HG02970 (cell line): ENCODE results near the gene CD52.
"Not testable (repeated sequence)": the region's sequence is repeated elsewhere in the genome, so short reads cannot be mapped to it uniquely, and the experiment has no call there.

ENCODE experiments used
- ATAC-seq: cut with Tn5 transposase; IDR thresholded peaks from one replicate; pipeline ENCODE4 v1.9.1; 2021; ENCODE audit warnings: mild to moderate bottlenecking, moderate library complexity, moderate number of reproducible peaks; ENCODE audit not compliant: unreplicated experiment, low FRiP score

The CD52 gene

GRCh38 chr1:26297057-26297790 is 20.5 kb upstream of the CD52 start:
- ATAC-seq, result no peak

DNA sequence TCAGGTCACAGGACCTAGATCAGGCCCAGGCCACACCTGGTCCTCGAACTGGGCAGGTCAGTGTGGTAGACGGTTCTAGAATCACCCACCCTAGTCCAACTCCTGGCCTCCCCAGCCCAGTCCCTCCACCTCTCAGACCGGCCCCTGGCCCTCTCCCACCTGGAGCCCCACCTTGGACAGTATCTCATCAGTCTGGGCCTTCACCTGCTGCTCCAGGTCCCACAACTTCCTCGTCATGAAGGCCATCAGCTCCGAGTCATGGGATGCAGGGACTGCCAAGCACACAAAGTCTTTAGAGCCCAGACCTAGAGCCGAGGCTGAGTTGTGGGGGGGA is 20.0 kb upstream of the CD52 start:
- no peak for ATAC-seq

DNA sequence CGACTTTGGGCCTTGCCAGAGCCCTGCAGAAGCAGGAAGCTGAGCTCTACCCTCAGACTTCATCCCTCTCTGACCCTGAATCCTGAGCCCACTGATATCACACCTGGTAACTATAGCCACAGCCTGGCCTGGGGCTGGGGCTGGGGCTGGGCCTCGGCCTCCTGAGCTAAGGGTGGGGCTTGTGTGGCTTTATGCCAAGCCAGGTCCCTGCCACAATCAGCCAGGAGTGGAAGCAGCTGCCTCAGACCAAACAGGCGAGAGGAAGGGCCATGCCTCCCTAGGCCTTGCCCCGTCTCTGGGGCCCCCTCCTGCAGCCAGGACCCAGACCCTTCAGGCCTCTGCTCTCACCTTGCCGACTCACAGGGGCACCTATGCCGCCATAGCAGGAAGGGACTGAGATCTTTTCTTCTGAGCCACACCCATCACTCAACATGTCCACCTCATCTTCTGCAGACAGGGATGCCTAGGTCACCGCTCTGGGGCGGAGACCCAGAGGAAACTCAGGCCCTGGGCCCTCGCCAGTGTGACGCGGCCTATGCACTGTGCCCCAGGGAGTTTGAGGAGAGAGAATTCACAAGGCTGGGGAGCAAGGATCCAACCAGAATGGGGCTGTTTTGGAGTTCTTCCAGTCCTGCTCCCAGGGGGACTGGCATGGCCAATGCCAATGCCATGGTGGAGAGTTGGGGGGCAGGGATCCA is 17.0 kb upstream of the CD52 start:
- ATAC-seq, result no peak

DNA sequence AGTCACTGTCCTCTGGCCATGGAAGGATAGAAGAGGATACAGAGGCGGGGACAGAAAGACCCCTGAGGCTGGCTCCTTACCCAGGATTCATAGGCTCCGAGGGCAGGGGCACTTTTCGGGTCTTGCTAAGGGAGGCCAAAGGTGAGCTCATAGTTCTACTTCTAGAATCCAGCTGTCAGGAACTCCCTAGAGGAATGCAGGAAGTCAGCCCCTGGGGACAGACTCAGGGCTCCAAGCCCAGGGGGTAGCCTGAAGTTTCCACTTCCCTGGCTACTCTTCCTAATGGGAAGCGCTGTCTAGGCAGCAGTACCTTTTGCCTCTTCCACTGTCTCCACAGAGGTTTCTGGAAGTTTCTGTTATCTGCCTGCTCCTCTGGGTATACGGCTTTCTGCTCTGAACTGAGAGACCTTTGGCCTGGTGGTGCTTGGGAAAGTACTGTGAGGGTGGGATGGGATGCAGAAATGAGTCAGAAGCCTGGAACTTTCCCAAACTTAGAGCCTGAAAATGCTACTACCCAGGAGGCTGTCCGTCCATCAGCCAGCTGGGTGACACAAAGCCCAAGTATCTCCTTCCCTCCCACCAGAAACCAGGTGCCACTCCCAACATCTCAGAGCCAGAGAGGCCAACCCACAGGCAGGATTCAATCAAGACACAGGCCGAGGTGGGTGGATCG is 14.9 kb upstream of the CD52 start:
- no peak for ATAC-seq

GRCh38 chr1:26305667-26306289 is 12.0 kb upstream of the CD52 start:
- ATAC-seq, result no peak

GRCh38 chr1:26306290-26307229 is 11.2 kb upstream of the CD52 start, which contains the start of gene UBXN11:
UBXN11 (minus strand) TSS chr1:26306636; CDS start chr1:26302883, 3,753 bp downstream.
- peak; percentile 96 for ATAC-seq

GRCh38 chr1:26307363-26307781 is 10.4 kb upstream of the CD52 start:
- no peak for ATAC-seq

DNA sequence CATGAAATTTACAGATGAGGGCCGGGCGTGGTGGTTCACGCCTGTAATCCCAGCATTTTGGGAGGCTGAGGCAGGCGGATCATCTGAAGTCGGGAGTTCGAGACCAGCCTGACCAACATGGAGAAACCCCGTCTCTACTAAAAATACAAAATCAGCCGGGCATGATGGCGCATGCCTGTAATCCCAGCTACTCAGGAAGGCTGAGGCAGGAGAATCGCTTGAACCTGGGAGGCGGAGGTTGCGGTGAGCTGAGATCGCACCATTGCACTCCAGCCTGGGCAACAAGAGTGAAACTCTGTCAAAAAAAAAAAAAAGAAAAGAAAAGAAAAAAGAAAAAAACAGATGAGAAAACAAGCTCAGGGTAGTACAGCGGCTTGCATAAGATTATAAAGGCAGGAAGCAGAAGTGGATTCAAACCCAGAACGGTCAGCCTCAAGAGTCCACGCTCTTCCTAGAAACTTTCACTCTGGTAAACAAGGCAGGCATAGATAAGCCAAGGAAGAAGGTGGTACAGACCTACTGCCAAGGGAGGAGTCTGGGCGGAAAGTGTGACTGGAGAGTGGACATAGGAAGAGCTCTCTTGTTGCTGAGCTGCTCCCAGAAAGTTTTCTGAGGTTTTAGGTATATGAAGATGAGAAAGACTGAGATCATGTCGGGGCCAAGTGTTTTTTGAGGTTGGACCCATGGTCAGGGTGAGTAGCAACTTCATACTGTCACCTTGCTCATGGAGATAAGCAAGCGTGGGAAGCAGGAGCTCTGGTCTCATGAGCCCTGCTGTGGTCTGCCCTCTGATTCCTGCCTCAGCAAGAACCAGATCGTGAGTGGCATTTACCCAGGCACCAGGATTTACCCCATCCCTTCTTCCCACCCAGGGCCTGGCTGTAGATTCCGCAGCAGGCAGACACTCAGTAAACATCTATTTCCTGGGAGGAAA is 9.5 kb upstream of the CD52 start:
- ATAC-seq, result not testable (repeated sequence)

DNA sequence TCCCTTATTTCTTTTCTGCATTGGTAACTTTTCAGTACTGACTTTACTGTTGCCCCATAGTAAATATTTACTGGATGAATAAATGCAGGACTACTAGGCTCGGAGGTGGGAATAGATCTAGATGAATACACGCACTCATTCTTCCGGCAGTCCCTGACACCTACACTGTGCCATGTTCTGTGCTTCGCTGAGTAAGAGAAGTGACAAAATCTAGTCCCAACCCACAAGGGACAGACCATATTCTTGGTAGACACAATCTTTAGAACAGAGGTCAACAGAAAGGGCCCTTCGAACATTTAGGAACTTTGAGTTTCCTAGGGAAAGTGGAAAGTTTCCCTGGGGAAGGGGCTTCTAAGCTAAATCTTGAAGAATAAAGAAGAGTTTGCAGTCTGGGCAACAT is 3.3 kb upstream of the CD52 start:
- ATAC-seq, result no peak

DNA sequence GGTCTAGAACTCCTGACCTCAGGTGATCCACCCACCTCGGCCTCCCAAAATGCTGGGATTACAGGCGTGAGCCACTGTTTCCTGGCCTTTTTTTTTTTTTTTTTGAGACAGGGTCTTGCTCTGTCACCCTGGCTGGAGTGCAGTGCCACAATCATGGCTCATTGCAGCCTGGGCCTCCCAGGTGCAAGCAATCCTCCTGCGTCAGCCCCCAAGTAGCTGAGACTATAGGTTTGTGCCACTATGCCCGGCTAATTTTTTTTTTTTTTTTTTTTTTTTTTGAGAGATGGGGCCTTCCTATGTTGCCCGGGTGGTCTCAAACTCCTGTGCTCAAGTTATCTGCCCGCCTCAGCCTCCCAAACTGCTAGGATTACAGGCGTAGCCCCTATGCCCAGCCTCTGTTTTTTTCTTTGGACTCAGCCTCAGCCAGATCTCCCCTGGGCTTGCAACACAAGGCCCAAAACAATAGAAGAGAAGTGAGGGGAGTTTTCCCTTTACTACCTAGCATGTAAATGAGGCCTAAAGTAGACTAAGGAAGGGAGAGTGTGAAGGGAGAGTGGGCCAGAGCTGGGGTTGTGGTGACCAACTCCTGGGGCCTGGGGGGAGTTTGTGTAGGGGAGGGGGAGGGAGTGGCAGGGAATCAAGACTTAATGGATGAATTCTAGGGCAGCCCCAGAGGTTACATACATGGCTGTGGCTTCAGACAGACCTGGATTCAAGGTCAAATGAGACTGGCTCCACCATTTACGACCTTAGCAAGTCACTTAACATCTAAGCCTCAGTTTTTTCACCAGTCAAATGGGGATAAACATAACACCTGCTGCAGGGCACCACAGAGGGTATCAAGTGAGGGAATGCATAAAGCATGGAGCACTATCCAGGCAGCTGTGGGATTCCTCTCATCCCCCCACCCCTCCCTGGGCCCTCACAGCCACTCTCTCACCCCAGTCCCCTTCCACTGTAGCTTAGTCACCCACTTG is 1.6 kb upstream of the CD52 start:
- ATAC-seq, result no peak

GRCh38 chr1:26317146-26317545 is 612 bp upstream of the CD52 start:
- no peak for ATAC-seq

- no peak for ATAC-seq
Measured at GRCh38 chr1:26318338-26319064, 743 bp downstream of the CD52 start.

DNA sequence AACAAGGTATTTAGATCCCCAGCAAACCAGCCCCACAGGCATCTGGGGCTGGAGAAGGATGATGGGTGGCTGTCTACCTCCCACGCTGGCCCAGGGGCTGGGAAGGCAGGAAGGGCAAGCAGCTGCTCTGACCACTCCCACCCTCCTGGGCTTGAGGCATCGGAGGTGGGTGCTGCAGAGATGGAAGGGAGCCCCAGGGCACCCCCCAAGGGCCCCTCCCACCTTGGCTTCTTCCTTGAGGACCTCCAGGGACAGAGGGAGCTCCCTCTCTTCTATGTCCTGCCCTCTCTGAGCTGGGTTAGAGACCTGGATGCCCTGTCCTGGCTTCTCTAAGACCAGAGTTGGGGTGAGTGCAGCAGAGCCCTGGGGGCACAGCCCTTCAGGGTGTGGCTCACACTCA is 3.1 kb downstream of the CD52 start:
- ATAC-seq, result no peak

GRCh38 chr1:26321315-26322041 is 3.7 kb downstream of the CD52 start:
- ATAC-seq, result peak; percentile 37

GRCh38 chr1:26322042-26322331 is 4.2 kb downstream of the CD52 start:
- no peak for ATAC-seq

- ATAC-seq, result no peak
Measured at GRCh38 chr1:26323382-26323781, 5.6 kb downstream of the CD52 start.

GRCh38 chr1:26324550-26324949 is 6.8 kb downstream of the CD52 start:
- ATAC-seq, result no peak
